ENCODE results near the gene JAZF1. TPM values are rescaled to one million over a fixed set of nuclear protein-coding genes. Genes with fewer than 3 reads are reported as not detected.

JAZF1 gene
- total RNA-seq, 1 experiment from 2014 or later: 14.2 TPM

DNA sequence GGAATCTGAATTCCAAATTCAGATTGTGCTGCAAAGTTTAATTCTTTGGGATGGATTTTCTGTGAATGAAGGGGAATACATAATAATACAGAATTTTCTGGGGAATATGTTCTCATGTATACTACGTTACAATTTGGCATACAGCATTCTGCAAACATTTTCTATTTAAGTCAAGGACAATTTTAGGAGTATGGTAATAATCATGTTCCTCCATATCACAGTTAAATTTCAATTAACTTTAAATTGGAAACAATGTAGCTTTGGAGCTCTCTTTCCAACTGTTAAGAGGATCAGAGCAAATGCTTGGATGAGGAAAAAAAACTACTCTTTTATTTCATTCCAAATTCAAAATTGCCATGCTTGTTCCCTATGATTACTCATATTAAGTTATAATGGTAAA lies 217.5 kb downstream of the JAZF1 start:
- ChIA-PET POLR2A (interaction anchor here (1.4 kb wide), 1 partner anchor 10 kb away, joined by 4 read pairs; no protein-coding TSS in a partner anchor), CTCF (interaction anchor here (0.7 kb wide), 1 partner anchor 55 kb away, joined by 3 read pairs; no protein-coding TSS in a partner anchor)
- Mint-ChIP-seq H3K4me1 (ENCODE audit: insufficient read depth, unreplicated experiment) (peaks cover 7% of the 10 kb centered on the region), H3K4me3 (ENCODE audit: unreplicated experiment) (no peak overlapping the region), H3K27me3 (ENCODE audit: insufficient read depth, unreplicated experiment) (no peaks in the 10 kb centered on the region), H3K9me3 (ENCODE audit: unreplicated experiment) (no peaks in the 10 kb centered on the region), H3K27ac (ENCODE audit: low read depth, unreplicated experiment) (no peak overlapping the region), H3K36me3 (ENCODE audit: insufficient read depth, unreplicated experiment) (peaks cover 6% of the 10 kb centered on the region)
- TF ChIP-seq, protein P1, sequence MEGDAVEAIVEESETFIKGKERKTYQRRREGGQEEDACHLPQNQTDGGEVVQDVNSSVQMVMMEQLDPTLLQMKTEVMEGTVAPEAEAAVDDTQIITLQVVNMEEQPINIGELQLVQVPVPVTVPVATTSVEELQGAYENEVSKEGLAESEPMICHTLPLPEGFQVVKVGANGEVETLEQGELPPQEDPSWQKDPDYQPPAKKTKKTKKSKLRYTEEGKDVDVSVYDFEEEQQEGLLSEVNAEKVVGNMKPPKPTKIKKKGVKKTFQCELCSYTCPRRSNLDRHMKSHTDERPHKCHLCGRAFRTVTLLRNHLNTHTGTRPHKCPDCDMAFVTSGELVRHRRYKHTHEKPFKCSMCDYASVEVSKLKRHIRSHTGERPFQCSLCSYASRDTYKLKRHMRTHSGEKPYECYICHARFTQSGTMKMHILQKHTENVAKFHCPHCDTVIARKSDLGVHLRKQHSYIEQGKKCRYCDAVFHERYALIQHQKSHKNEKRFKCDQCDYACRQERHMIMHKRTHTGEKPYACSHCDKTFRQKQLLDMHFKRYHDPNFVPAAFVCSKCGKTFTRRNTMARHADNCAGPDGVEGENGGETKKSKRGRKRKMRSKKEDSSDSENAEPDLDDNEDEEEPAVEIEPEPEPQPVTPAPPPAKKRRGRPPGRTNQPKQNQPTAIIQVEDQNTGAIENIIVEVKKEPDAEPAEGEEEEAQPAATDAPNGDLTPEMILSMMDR (IDR thresholded peaks at IDR 0.05; ENCODE audit: unreplicated experiment): no peak
- intact Hi-C loops (cut with micrococcal nuclease): no loop called here
- BruUV-seq (replicated peaks): no TSS peak
- no peak for DNase-seq (ENCODE audit: unreplicated experiment)

DNA sequence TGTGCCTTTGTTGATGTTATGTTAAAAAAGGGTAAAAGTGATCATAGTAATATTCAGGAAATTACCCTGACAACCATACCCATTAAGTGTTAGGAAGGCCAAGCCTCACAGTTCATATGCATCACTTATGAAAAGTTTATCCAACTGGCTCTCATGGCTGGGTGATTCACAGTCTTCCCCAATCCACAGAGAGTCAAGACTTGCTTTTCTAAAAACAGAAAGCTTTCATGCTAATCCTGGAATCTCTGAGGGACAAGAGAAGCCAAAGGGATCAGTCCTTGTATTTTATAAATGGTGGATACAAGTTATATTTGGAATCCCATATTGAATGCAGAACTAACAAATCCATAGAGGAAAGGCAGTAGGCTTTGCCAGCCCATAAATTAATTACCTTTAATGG lies 218.3 kb downstream of the JAZF1 start:
- H3K4me1 Mint-ChIP-seq (ENCODE audit: insufficient read depth, unreplicated experiment): peaks cover 7% of the 10 kb centered on the region
- peaks cover 6% of the 10 kb centered on the region for H3K36me3 Mint-ChIP-seq (ENCODE audit: insufficient read depth, unreplicated experiment)
- TF ChIP-seq, protein P1 (IDR thresholded peaks at IDR 0.05; ENCODE audit: unreplicated experiment): no peak
- DNase-seq (ENCODE audit: unreplicated experiment): no peak
- intact Hi-C loops (cut with micrococcal nuclease): no loop called here
- no peak overlapping the region for H3K27ac Mint-ChIP-seq (ENCODE audit: low read depth, unreplicated experiment)
- no peaks in the 10 kb centered on the region for H3K9me3 Mint-ChIP-seq (ENCODE audit: unreplicated experiment)
- no peak overlapping the region for H3K4me3 Mint-ChIP-seq (ENCODE audit: unreplicated experiment)
- POLR2A ChIA-PET: interaction anchor here (1.4 kb wide), 1 partner anchor 9 kb away, joined by 4 read pairs; no protein-coding TSS in a partner anchor
- no TSS peak for BruUV-seq (replicated peaks)
- no peaks in the 10 kb centered on the region for H3K27me3 Mint-ChIP-seq (ENCODE audit: insufficient read depth, unreplicated experiment)
- CTCF ChIA-PET: interaction anchor here (0.7 to 1.2 kb wide), 2 partner anchors 135 to 451 kb away, joined by 3 read pairs; no protein-coding TSS in a partner anchor

DNA sequence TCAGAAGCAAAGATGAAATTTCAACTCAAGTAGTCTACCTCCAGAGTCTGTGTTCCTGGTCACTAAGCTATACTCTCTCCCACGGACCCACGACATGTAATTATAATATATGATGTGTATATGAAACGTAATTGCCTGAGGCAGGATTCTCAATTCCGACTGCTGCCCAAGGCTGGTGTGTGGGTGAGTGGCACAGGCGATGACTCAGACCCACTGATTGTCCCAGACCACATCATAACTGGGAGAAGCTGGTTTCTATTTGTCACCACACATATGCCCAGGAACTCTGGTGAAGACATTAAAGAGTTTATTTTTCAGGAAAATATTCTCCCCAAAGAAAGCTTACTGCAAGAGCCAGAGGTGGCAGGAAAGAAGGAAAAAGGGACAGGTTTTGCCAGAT lies 219.3 kb downstream of the JAZF1 start:
- Mint-ChIP-seq H3K9me3 (ENCODE audit: unreplicated experiment) (no peaks in the 10 kb centered on the region), H3K4me3 (ENCODE audit: unreplicated experiment) (no peak overlapping the region), H3K27ac (ENCODE audit: low read depth, unreplicated experiment) (no peak overlapping the region), H3K27me3 (ENCODE audit: insufficient read depth, unreplicated experiment) (no peaks in the 10 kb centered on the region), H3K36me3 (ENCODE audit: insufficient read depth, unreplicated experiment) (peaks cover 6% of the 10 kb centered on the region), H3K4me1 (ENCODE audit: insufficient read depth, unreplicated experiment) (peaks cover 7% of the 10 kb centered on the region)
- POLR2A ChIA-PET: interaction anchor here (0.7 kb wide), 1 partner anchor 369 kb away, joined by 4 read pairs; no protein-coding TSS in a partner anchor
- DNase-seq (ENCODE audit: unreplicated experiment): peak; percentile 57
- TF ChIP-seq, protein P1 (IDR thresholded peaks at IDR 0.05; ENCODE audit: unreplicated experiment): no peak
- intact Hi-C loops (cut with micrococcal nuclease): no loop called here
- BruUV-seq (replicated peaks): no TSS peak
- CTCF ChIA-PET: interaction anchor here (0.6 to 1.2 kb wide), 5 partner anchors 18 to 136 kb away, joined by 3 to 5 read pairs (median 3); no protein-coding TSS in a partner anchor

DNA sequence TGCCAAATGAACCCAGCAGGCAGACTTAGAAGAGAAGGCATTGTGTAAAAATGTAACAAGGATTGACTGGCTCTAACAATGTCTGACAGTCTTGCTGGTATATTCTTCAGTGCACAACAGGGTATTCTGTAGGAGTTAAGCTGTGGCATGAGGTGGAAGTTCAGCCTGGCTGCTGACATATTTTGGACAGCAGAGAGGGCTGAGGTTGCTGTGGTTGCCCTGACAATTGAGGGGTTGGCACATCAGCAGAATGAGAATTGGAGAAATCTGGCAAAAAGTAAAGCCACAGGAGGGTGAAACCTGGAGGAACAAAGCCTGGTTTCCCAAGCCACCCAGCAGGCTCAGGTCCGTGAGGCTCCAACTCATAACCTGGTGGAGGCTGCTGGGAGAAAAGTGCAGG lies 220.2 kb downstream of the JAZF1 start:
- TF ChIP-seq, protein P1 (IDR thresholded peaks at IDR 0.05; ENCODE audit: unreplicated experiment): no peak
- peaks cover 7% of the 10 kb centered on the region for H3K4me1 Mint-ChIP-seq (ENCODE audit: insufficient read depth, unreplicated experiment)
- no peak overlapping the region for H3K27ac Mint-ChIP-seq (ENCODE audit: low read depth, unreplicated experiment)
- no peak overlapping the region for H3K4me3 Mint-ChIP-seq (ENCODE audit: unreplicated experiment)
- CTCF ChIA-PET: interaction anchor here (0.6 kb wide), 1 partner anchor 37 kb away, joined by 5 read pairs; no protein-coding TSS in a partner anchor
- H3K27me3 Mint-ChIP-seq (ENCODE audit: insufficient read depth, unreplicated experiment): no peaks in the 10 kb centered on the region
- peaks cover 6% of the 10 kb centered on the region for H3K36me3 Mint-ChIP-seq (ENCODE audit: insufficient read depth, unreplicated experiment)
- no TSS peak for BruUV-seq (replicated peaks)
- POLR2A ChIA-PET: no interaction called here
- H3K9me3 Mint-ChIP-seq (ENCODE audit: unreplicated experiment): no peaks in the 10 kb centered on the region
- DNase-seq (ENCODE audit: unreplicated experiment): no peak
- intact Hi-C loops (cut with micrococcal nuclease): no loop called here

Data from MCF 10A (cell line).